ENCODE measurements around the gene VAMP5. TPM values are rescaled to one million over a fixed set of nuclear protein-coding genes. Genes with fewer than 3 reads are reported as not detected.

VAMP5 gene
- total RNA-seq, 1 donor from 2014 or later: not detected

- Histone ChIP-seq H3K9ac (no peak overlapping the region), H3F3A (ENCODE audit: low read depth) (peaks cover 33% of the 10 kb centered on the region), H2AFZ (replicated peaks) (no peak overlapping the region), H3K79me2 (ENCODE audit: low read depth) (peaks cover 34% of the 10 kb centered on the region), H4K20me1 (ENCODE audit: low read depth) (peaks cover 18% of the 10 kb centered on the region), H3K4me1 (no peaks in the 10 kb centered on the region), H3K4me3 (no peak overlapping the region), H3K4me2 (no peak overlapping the region), H3K27ac (no peak overlapping the region), H3K9me3 (ENCODE audit: low read depth) (no peaks in the 10 kb centered on the region), H3K27me3 (no peaks in the 10 kb centered on the region), H3K36me3 (no peaks in the 10 kb centered on the region)
- no peak for DNase-seq (ENCODE audit: low spot score)
- H3K9me3 Mint-ChIP-seq: no peaks in the 10 kb centered on the region
- H3K4me1 Mint-ChIP-seq: peaks cover 37% of the 10 kb centered on the region
- H3K27me3 Mint-ChIP-seq (ENCODE audit: insufficient read depth, low read depth): peaks cover 2% of the 10 kb centered on the region
- H3K36me3 Mint-ChIP-seq: peaks cover 24% of the 10 kb centered on the region
- TF ChIP-seq EZH2 (IDR thresholded peaks at IDR 0.05) (no peak), CTCF (IDR thresholded peaks at IDR 0.05) (no peak), EZH2phosphoT487 (IDR thresholded peaks at IDR 0.05) (no peak)
- H3K4me3 Mint-ChIP-seq: no peak overlapping the region
- H3K27ac Mint-ChIP-seq: no peak overlapping the region
These were observed 23.3 kb downstream of the VAMP5 start for GRCh38 chr2:85607268-85608215.

GRCh38 chr2:85611217-85611704, 27.0 kb downstream of the VAMP5 start:
- peak overlapping the region; percentile 64 for H3K4me3 ChIP-seq
- H3K27me3 ChIP-seq: no peaks in the 10 kb centered on the region
- H3K4me2 ChIP-seq: peak overlapping the region; percentile 80
- no peak overlapping the region for H3K27ac ChIP-seq
- no peaks in the 10 kb centered on the region for H3K9me3 ChIP-seq (ENCODE audit: low read depth)
- Mint-ChIP-seq H3K4me1 (peaks cover 19% of the 10 kb centered on the region), H3K4me3 (peak overlapping the region; percentile 100), H3K36me3 (peaks cover 17% of the 10 kb centered on the region), H3K27me3 (ENCODE audit: insufficient read depth, low read depth) (peaks cover 2% of the 10 kb centered on the region), H3K9me3 (no peaks in the 10 kb centered on the region), H3K27ac (peak overlapping the region; percentile 94)
- H3K36me3 ChIP-seq: no peaks in the 10 kb centered on the region
- TF ChIP-seq EZH2phosphoT487 (IDR thresholded peaks at IDR 0.05) (no peak), CTCF (IDR thresholded peaks at IDR 0.05) (no peak), EZH2 (IDR thresholded peaks at IDR 0.05) (no peak)
- H3K9ac ChIP-seq: peak overlapping the region; percentile 29
- no peak for DNase-seq (ENCODE audit: low spot score)
- peaks cover 24% of the 10 kb centered on the region for H3K79me2 ChIP-seq (ENCODE audit: low read depth)
- no peaks in the 10 kb centered on the region for H3K4me1 ChIP-seq
- H2AFZ ChIP-seq (replicated peaks): no peak overlapping the region
- peaks cover 37% of the 10 kb centered on the region for H3F3A ChIP-seq (ENCODE audit: low read depth)
- peaks cover 13% of the 10 kb centered on the region for H4K20me1 ChIP-seq (ENCODE audit: low read depth)

- H3K9me3 ChIP-seq (ENCODE audit: low read depth): no peaks in the 10 kb centered on the region
- H3K9ac ChIP-seq: peak within 1 kb of the TSS; percentile 29
- H4K20me1 ChIP-seq (ENCODE audit: low read depth): peaks cover 18% of the 10 kb centered on the region
- TF ChIP-seq CTCF (IDR thresholded peaks at IDR 0.05): no peak
- TF ChIP-seq EZH2 (IDR thresholded peaks at IDR 0.05): no peak
- no peak for TF ChIP-seq EZH2phosphoT487 (IDR thresholded peaks at IDR 0.05)
- H2AFZ ChIP-seq (replicated peaks): peak within 1 kb of the TSS; percentile 27
- peaks cover 2% of the 10 kb centered on the region for H3K4me1 ChIP-seq
- H3K27ac ChIP-seq: peak within 1 kb of the TSS; percentile 40
- H3K4me3 ChIP-seq: peak within 1 kb of the TSS; percentile 64
- Mint-ChIP-seq H3K9me3 (no peaks in the 10 kb centered on the region), H3K4me3 (peak within 1 kb of the TSS; percentile 100), H3K4me1 (peaks cover 18% of the 10 kb centered on the region), H3K27me3 (ENCODE audit: insufficient read depth, low read depth) (peaks cover 2% of the 10 kb centered on the region), H3K27ac (peak within 1 kb of the TSS; percentile 94), H3K36me3 (peaks cover 16% of the 10 kb centered on the region)
- peaks cover 37% of the 10 kb centered on the region for H3F3A ChIP-seq (ENCODE audit: low read depth)
- DNase-seq (ENCODE audit: low spot score): peak; percentile 94
- peaks cover 31% of the 10 kb centered on the region for H3K79me2 ChIP-seq (ENCODE audit: low read depth)
- H3K27me3 ChIP-seq: no peaks in the 10 kb centered on the region
- H3K4me2 ChIP-seq: peak within 1 kb of the TSS; percentile 80
- no peaks in the 10 kb centered on the region for H3K36me3 ChIP-seq
These were observed 27.7 kb downstream of the VAMP5 start, which contains the start of gene C2orf68 for GRCh38 chr2:85611705-85612587. Gene C2orf68 (minus strand): TSS chr2:85612066. CDS start chr2:85611984, 82 bp downstream.
